Measurements from ENCODE around the gene FBLN1.

GRCh38 chr22:45516923-45517675 is 14.4 kb downstream of the FBLN1 start:
- TF ChIP-seq CTCF (IDR thresholded peaks at IDR 0.05) (no peak), EZH2 (IDR thresholded peaks at IDR 0.05; ENCODE audit: borderline replicate concordance, insufficient read depth, low read depth, low read length, poor library complexity, severe bottlenecking) (no peak)

All from B cell (primary cell).